NCI-H1048 (cell line): ENCODE measurements around the gene PET117.
"Not testable (repeated sequence)": the region's sequence is repeated elsewhere in the genome, so short reads cannot be mapped to it uniquely, and the experiment has no call there.

ENCODE experiments used
- DNase-seq: peaks from one replicate; lab custom pipeline; 2025; lab: John Stamatoyannopoulos, UW

The PET117 gene, protein sequence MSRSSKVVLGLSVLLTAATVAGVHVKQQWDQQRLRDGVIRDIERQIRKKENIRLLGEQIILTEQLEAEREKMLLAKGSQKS

GRCh38 chr20:18137412-18138265 is at the start of gene PET117, which contains the start of gene KAT14:
PET117 (plus strand) TSS chr20:18137863; CDS start chr20:18137956, 93 bp downstream.
KAT14 (plus strand) TSS chr20:18137863; CDS start chr20:18142661, 4,798 bp downstream.
- DNase-seq, result peak; percentile 88

DNA sequence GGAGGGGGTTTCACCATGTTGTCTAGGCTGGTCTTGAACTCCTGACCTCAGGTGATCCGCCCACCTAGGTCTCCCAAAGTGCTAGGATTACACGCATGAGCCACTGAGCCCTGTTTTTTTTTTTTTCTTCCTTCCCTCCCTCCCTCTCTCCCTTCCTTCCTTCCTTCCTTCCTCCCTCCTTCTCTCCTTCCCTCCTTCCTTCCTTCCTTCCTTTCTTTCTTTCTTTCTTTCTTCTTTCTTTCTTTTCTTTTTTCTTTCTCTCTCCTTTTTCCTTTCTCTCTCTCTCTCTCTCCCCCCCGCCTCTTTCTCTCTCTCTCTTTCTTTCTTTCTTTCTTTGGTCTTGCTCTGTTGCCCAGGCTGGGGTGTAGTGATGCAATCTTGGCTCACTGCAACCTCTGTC is 49.4 kb upstream of the PET117 start:
- not testable (repeated sequence) for DNase-seq

GRCh38 chr20:18088841-18089240 is 48.8 kb upstream of the PET117 start:
- not testable (repeated sequence) for DNase-seq

DNA sequence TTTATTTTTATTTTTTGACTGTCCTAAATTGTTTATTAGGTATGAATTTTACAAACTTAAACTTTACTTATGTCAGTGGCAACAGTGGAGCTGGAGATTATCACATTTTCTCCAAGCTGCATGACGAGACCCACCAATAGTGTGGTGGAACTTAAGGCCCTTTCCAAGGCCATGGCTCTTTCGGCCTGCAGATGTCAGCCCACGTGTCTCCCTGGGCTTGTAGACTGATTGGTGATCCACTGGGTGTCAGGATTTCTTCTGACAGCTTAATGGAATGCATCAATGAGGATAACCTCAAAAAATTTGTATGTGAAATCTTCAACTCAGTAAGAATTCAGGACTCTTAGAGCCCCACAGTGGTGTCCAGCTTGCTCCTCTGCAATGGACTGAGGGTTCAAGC is 47.6 kb upstream of the PET117 start:
- DNase-seq, result no peak

GRCh38 chr20:18090477-18090876 is 47.2 kb upstream of the PET117 start:
- no peak for DNase-seq

GRCh38 chr20:18091623-18092022 is 46.0 kb upstream of the PET117 start:
- no peak for DNase-seq

- no peak for DNase-seq
These were observed 44.8 kb upstream of the PET117 start for GRCh38 chr20:18092890-18093289.

DNA sequence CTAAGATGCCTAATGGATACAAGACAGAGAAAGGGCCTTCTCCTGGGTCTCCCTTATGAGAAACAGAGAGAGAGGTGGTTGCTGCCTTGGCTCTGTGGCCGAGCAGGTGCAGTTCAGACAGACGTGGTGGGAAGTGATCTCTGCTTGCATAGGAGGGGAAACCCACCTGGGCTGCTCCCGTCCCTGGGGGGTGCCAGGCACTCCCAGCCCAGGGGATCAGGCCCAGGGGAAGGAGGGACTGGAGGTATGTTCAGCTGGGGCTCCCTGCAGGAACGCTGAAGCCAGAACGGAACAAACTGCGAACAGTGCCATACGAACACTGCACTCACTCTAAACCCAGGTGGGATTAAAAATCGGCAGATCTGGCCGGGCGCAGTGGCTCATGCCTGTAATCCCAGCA is 44.3 kb upstream of the PET117 start:
- DNase-seq, result no peak

- DNase-seq, result no peak
These were observed 43.5 kb upstream of the PET117 start for GRCh38 chr20:18094191-18094590.

DNA sequence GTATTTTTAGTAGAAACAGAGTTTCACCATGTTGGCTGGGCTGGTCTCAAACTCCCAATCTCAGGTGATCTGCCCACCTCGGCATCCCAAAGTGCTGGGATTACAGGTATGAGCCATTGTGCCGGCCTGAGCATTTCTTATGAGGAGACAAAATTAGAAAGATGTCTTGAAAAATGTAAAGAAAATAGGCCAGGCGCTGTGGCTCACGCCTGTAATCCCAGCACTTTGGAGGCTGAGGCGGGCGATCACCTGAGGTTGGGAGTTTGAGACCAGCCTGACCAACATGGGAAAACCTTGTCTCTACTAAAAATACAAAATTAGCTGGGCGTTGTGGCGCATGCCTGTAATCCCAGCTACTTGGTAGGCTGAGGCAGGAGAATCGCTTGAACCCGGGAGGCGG is 37.1 kb upstream of the PET117 start:
- not testable (repeated sequence) for DNase-seq

- DNase-seq, result no peak
These were observed 36.4 kb upstream of the PET117 start for GRCh38 chr20:18101125-18101810.

DNA sequence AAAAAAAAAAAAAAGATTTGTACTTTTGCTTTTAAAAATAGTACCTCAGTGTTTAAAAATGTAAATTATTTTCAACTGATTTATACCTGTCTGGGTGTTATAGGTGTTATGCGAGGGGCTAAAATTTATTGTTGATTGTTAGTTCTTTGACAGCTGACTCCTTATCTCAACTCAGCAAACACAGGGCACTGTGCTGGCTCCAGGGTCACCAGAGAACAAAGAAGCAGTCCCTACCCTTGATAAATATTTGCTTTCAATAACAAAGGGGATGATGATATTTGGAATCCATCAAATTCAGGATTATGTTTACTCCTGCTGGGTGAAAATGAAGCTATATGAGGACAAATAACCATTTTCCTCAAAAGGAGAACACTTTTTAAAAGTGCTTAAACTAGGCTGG is 34.2 kb upstream of the PET117 start:
- no peak for DNase-seq

DNA sequence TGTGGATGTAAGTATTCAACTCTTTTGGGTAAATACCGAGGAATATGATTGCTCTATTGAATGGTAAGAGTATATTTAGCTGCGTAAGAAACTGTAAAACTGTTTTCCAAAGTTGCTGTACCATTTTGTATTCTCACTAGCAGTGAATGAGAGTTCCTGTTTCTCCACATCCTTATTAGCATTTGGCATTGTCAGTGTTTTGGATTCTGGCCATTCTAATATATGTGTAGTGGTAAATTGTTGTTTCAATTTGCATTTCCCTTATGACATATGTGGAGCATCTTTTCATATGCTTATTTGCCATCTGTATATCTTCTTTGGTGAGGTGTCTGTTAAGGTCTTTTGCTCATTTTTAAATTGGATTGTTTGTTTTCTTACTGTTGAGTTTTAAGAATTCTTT is 29.3 kb upstream of the PET117 start:
- DNase-seq, result no peak

DNA sequence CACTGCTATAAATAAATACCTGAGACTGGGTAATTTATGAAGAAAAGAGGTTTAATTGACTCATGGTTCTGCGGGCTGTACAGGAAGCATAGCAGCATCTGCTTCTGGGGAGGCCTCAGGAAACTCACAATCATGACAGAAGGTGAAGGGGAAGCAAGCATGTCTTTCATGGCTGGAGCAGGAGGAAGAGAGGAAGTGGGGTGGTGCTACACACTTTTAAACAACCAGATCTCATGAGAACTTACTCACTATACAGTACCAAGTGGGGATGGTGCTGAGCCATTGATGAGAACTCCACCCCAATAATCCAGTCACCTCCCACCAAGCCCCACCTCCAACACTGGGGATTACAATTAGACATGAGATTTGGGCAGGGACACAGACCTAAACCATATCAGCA is 9.1 kb upstream of the PET117 start:
- DNase-seq, result not testable (repeated sequence)

DNA sequence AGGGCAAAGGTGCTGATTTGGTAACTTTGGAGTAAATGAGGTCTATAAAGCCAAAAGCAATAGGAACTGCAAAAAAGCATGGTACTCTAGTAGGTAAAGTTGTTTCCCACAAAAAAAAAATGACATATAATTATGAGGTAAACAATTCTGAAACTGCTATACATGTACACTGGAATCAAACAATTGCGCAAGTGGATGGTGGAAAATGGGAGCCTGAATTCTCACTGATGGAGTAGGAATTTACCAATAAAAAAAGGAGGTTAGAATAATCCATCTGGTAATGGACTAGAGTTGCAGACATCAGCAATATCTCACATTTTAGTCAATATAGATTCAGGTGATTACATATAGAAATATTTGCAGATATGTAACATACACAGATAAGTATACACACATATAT is 5.0 kb upstream of the PET117 start:
- no peak for DNase-seq

DNA sequence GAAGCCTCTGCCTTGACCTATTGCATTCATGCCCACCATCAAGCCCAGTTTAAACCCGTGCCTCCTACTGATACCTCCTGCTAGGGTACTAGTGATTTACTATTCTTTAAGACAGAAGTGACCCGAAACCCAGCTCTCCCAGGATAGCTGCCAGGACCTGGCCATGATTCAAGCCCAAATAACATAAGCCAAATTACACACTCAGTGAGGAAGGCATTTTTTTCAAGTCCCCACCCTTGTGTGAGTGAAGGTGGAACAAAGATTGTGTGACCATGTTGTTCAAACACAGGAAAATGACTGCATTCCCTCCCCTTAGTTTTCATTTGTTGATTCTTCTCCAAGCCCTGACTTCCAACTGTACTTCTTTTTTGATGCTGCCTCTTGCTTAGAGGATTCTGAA is 3.7 kb upstream of the PET117 start:
- DNase-seq, result no peak

- no peak for DNase-seq
These were observed 561 bp downstream of the PET117 start for GRCh38 chr20:18138266-18138582.

- DNase-seq, result no peak
These were observed 1.2 kb downstream of the PET117 start for GRCh38 chr20:18138639-18139583.

GRCh38 chr20:18139832-18140231 is 2.2 kb downstream of the PET117 start:
- DNase-seq, result no peak

GRCh38 chr20:18144541-18145099 is 7.0 kb downstream of the PET117 start:
- no peak for DNase-seq

DNA sequence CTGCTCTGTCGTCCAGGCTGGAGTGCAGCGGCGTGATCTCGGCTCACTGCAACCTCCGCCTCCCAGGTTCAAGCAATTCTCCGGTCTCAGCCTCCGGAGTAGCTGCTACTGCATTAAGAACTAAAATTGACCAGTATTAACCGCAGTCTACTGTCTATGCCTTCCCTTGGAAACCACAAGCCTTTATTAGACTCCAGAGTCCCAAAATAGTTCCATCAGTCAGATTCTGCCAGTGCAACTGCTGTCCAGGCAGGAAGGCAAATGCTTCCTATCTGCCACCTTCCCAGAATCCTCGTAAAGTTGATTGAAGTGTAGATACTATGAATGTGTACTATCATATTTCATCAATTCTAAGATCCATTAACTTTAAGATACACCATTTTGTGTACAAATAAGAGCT is 16.7 kb downstream of the PET117 start:
- DNase-seq, result no peak

DNA sequence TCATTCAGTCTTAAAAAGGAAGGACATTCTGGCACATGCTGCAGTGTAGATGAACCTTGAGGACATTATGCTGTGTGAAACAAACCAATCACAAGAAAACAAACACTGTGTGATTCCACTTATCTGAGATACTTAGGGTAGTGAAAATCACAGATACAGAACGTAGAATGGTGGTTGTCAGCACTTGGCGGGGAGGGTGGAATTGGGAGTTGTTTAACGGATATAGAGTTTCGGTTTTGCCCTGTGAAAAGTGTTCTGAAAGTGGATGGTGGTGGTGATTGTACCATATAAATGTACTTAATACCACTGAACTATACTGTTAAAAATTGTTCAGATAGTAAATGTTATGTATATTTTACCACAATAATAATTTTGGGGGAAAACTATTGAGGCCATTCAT is 18.4 kb downstream of the PET117 start:
- no peak for DNase-seq
